IPS-NIHi11 (cell line): Measurements from ENCODE around the gene PFKP.

Experiments used
- DNase-seq: peaks from one replicate; pipeline ENCODE4 v3.0.0; 2012; ENCODE audit warnings: mixed read lengths, low spot score

The PFKP gene

GRCh38 chr10:3136336-3136735, 69.0 kb downstream of the PFKP start:
- no peak for DNase-seq

- DNase-seq: no peak
Measured at GRCh38 chr10:3136763-3137611, 69.6 kb downstream of the PFKP start.

GRCh38 chr10:3137958-3138726, 70.8 kb downstream of the PFKP start:
- no peak for DNase-seq

GRCh38 chr10:3139216-3139910, 72.0 kb downstream of the PFKP start:
- no peak for DNase-seq

GRCh38 chr10:3140280-3140679, 72.9 kb downstream of the PFKP start:
- DNase-seq: no peak

GRCh38 chr10:3141351-3142005, 74.1 kb downstream of the PFKP start:
- no peak for DNase-seq

- DNase-seq: no peak
Measured at GRCh38 chr10:3142146-3142875, 75.0 kb downstream of the PFKP start.

- DNase-seq: no peak
Measured at GRCh38 chr10:3143366-3143765, 76.0 kb downstream of the PFKP start.

GRCh38 chr10:3143791-3144434, 76.6 kb downstream of the PFKP start:
- DNase-seq: no peak

GRCh38 chr10:3145366-3145765, 78.0 kb downstream of the PFKP start:
- no peak for DNase-seq

GRCh38 chr10:3146289-3146688, 78.9 kb downstream of the PFKP start:
- DNase-seq: no peak

GRCh38 chr10:3147117-3147820, 79.9 kb downstream of the PFKP start:
- no peak for DNase-seq

- no peak for DNase-seq
Measured at GRCh38 chr10:3148041-3148440, 80.7 kb downstream of the PFKP start.

- DNase-seq: no peak
Measured at GRCh38 chr10:3148994-3149393, 81.6 kb downstream of the PFKP start.

- no peak for DNase-seq
Measured at GRCh38 chr10:3149918-3150317, 82.6 kb downstream of the PFKP start.

- no peak for DNase-seq
Measured at GRCh38 chr10:3150366-3150765, 83.0 kb downstream of the PFKP start.

- no peak for DNase-seq
Measured at GRCh38 chr10:3150961-3151360, 83.6 kb downstream of the PFKP start.

GRCh38 chr10:3151889-3152565, 84.7 kb downstream of the PFKP start:
- DNase-seq: no peak

- DNase-seq: no peak
Measured at GRCh38 chr10:3152566-3152935, 85.2 kb downstream of the PFKP start.

GRCh38 chr10:3154666-3155065, 87.3 kb downstream of the PFKP start:
- DNase-seq: no peak
